Measurements from ENCODE around the gene GLG1.
"Not testable (repeated sequence)": the region's sequence is repeated elsewhere in the genome, so short reads cannot be mapped to it uniquely, and the experiment has no call there.

DNA sequence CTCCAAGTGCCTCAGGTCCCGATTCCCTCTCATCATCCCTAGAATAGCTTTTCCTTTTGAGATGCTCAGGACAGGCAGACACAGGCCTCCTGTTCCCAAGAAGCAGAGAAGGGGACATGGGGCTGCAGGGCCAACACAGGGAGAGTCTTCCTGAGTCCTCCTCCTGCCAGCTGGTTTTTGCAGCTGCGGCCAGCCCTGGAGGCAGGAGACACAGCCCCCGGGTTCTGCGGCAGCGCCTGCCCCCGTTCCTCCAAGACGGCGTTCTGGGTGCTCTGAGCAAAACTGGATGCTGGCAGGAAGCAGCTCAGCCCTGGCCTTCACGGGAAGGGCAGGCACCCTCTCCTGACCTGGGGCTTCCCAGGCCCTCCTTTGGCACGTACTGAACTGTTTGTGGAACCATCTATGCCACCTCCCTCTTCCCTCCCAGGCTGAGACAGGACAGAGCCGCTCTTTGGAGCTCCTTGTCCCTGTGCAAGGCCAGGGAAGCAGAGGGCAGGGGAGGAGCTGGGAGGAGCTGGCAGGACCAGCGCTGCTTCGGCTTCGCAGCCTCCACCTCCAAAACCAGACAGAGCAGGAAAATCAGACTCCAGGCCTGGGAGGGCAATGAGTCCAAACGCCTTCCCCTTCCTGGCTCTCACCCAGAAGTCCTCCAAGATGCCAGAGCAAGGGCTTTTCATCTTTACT is 208.6 kb downstream of the GLG1 start:
- not testable (repeated sequence) for TF ChIP-seq CTCF (IDR thresholded peaks at IDR 0.05; ENCODE audit: insufficient read depth, low read length); POLR2AphosphoS5 (IDR thresholded peaks at IDR 0.05; ENCODE audit: low read depth); REST (IDR thresholded peaks at IDR 0.05; ENCODE audit: insufficient replicate concordance, low read depth); GABPA (IDR thresholded peaks at IDR 0.05; ENCODE audit: low read depth)
